ENCODE results near the gene CYP4F22.

DNA sequence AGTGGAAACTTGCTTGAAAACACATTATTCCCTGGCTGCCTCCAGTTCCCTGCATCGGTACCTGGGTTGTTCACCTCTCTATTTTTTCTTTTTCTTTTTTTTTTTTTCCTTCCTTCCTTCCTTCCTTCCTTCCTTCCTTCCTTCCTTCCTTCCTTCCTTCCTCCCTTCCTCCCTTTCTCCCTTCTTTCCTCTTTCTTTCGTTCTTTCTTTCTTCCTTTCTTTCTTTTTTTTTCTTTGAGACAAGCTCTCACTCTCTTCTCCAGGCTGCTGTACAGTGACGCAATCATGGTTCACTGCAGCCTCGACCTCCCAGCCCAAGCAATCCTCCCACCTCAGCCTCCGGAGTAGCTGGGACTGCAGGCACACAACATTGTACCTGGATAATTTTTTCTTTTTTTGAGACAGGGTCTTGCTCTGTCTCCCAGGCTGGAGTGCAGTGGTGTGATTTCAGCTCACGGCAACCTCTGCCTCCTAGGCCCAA, 40.6 kb upstream of the CYP4F22 start:
- TF ChIP-seq, protein P1, sequence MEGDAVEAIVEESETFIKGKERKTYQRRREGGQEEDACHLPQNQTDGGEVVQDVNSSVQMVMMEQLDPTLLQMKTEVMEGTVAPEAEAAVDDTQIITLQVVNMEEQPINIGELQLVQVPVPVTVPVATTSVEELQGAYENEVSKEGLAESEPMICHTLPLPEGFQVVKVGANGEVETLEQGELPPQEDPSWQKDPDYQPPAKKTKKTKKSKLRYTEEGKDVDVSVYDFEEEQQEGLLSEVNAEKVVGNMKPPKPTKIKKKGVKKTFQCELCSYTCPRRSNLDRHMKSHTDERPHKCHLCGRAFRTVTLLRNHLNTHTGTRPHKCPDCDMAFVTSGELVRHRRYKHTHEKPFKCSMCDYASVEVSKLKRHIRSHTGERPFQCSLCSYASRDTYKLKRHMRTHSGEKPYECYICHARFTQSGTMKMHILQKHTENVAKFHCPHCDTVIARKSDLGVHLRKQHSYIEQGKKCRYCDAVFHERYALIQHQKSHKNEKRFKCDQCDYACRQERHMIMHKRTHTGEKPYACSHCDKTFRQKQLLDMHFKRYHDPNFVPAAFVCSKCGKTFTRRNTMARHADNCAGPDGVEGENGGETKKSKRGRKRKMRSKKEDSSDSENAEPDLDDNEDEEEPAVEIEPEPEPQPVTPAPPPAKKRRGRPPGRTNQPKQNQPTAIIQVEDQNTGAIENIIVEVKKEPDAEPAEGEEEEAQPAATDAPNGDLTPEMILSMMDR (IDR thresholded peaks at IDR 0.05) = no peak
- TF ChIP-seq ZFX (IDR thresholded peaks at IDR 0.05; ENCODE audit: borderline replicate concordance) = no peak
